GM12891 (cell line): ENCODE measurements around the gene HRG.
A peak's percentile ranks its signal among the peaks of the same experiment; 100 is the strongest.

ENCODE experiments used
- DNase-seq: peaks from one replicate; pipeline ENCODE4 v3.0.0; 2011; ENCODE audit warnings: low spot score; ENCODE audit not compliant: insufficient read length
- FAIRE-seq: peaks from 2 replicates; lab custom pipeline; 2011; peaks lifted over from hg19 to GRCh38; lab: Jason Lieb, UNC
- PAX5 ChIP-seq: IDR thresholded peaks from 2 replicates; pipeline ENCODE4 v1.6.1; 2011; ENCODE audit warnings: low read length, moderate library complexity, mild to moderate bottlenecking; ENCODE audit not compliant: insufficient read depth, severe bottlenecking
- POLR2A ChIP-seq: IDR thresholded peaks from 2 replicates; pipeline ENCODE4 v1.6.1; 2011; ENCODE audit warnings: low read depth, low read length, control low read depth
- POLR2AphosphoS5 ChIP-seq: IDR thresholded peaks from 2 replicates; pipeline ENCODE4 v1.6.1; 2011; ENCODE audit warnings: low read depth, low read length, control low read depth
- POU2F2 ChIP-seq: IDR thresholded peaks from 2 replicates; pipeline ENCODE4 v1.6.1; 2011; ENCODE audit warnings: low read depth, mild to moderate bottlenecking, control low read depth, low read length, moderate library complexity
- SPI1 ChIP-seq: IDR thresholded peaks from 2 replicates; pipeline ENCODE4 v1.6.1; 2011; ENCODE audit warnings: low read depth, low read length, control low read depth
- TAF1 ChIP-seq: IDR thresholded peaks from 2 replicates; pipeline ENCODE4 v1.6.1; 2011; ENCODE audit warnings: low read depth, low read length, control low read depth

HRG gene

GRCh38 chr3:186653080-186653707 lies 12.6 kb upstream of the HRG start:
- DNase-seq (peak; percentile 35), FAIRE-seq (peak; percentile 98)
- TF ChIP-seq POU2F2 (peak; percentile 85), SPI1 (peak; percentile 87), PAX5 (peak; percentile 100), POLR2A (no peak), POLR2AphosphoS5 (no peak)

- DNase-seq (no peak), FAIRE-seq (peak; percentile 72)
- TF ChIP-seq POLR2A (no peak), SPI1 (no peak), POLR2AphosphoS5 (no peak), POU2F2 (no peak)
Measured at GRCh38 chr3:186653984-186654383, 11.8 kb upstream of the HRG start.

- no peak for FAIRE-seq
- DNase-seq = no peak
- TF ChIP-seq POLR2A = no peak
- TF ChIP-seq POLR2AphosphoS5 = no peak
- TF ChIP-seq TAF1 = no peak
- no peak for TF ChIP-seq SPI1
- no peak for TF ChIP-seq PAX5
- TF ChIP-seq POU2F2 = no peak
Measured at GRCh38 chr3:186663361-186664118, 2.3 kb upstream of the HRG start.

- DNase-seq (no peak), FAIRE-seq (no peak)
- TF ChIP-seq SPI1 (no peak), PAX5 (no peak), POLR2A (no peak)
Measured at GRCh38 chr3:186664119-186664495, 1.7 kb upstream of the HRG start.

- FAIRE-seq (no peak), DNase-seq (no peak)
- TF ChIP-seq SPI1 (no peak), POU2F2 (no peak), PAX5 (no peak), TAF1 (no peak), POLR2AphosphoS5 (no peak), POLR2A (no peak)
Measured at GRCh38 chr3:186664506-186664905, 1.3 kb upstream of the HRG start.

- FAIRE-seq = no peak
- no peak for TF ChIP-seq SPI1
- no peak for DNase-seq
Measured at GRCh38 chr3:186668426-186668825, 2.6 kb downstream of the HRG start.

GRCh38 chr3:186669378-186670084 lies 3.7 kb downstream of the HRG start:
- TF ChIP-seq POU2F2 = no peak
- DNase-seq (no peak), FAIRE-seq (no peak)

- FAIRE-seq (no peak), DNase-seq (no peak)
- TF ChIP-seq TAF1 (no peak), POLR2A (no peak), SPI1 (no peak), PAX5 (no peak), POU2F2 (no peak), POLR2AphosphoS5 (no peak)
Measured at GRCh38 chr3:186670155-186670554, 4.3 kb downstream of the HRG start.

GRCh38 chr3:186671051-186671450 lies 5.2 kb downstream of the HRG start:
- TF ChIP-seq POLR2AphosphoS5 (no peak), POLR2A (no peak), TAF1 (no peak), POU2F2 (no peak), PAX5 (no peak), SPI1 (no peak)
- DNase-seq = no peak
- no peak for FAIRE-seq

- no peak for DNase-seq
- FAIRE-seq = no peak
- TF ChIP-seq POLR2AphosphoS5 (no peak), TAF1 (no peak), PAX5 (no peak), POLR2A (no peak), SPI1 (no peak), POU2F2 (no peak)
Measured at GRCh38 chr3:186678604-186679003, 12.8 kb downstream of the HRG start.
